Endothelial cell of umbilical vein (primary cell): ENCODE measurements around the gene SMTNL2. TPM values are rescaled to one million over a fixed set of nuclear protein-coding genes. Genes with fewer than 3 reads are reported as not detected.
A peak's percentile ranks its signal among the peaks of the same experiment; 100 is the strongest.

Source experiments
- BruUV-seq: library from RNA; stranded (reverse); fragments of 400-500 nt; replicated peaks from 2 replicates; lab custom pipeline; 2021; lab: Mats Ljungman, UMichigan
- CTCF ChIA-PET: fragments of 300-600, 350-600 bp; sonication (Branson Sonifier 250); formaldehyde crosslinking; loops from one replicate; lab custom pipeline; 2021; ENCODE audit warnings: antibody characterized with exemption, inconsistent platforms; lab: Charles Lee
- POLR2A ChIA-PET: fragments of 300-600, 350-600 bp; sonication (Branson Sonifier 250); formaldehyde crosslinking; loops from one replicate; lab custom pipeline; 2021; ENCODE audit warnings: antibody characterized with exemption, inconsistent platforms; lab: Charles Lee
- DNase-seq: peaks from one replicate; pipeline ENCODE4 v3.0.0-alpha.2; 2011; ENCODE audit warnings: low read depth, low spot score
- FAIRE-seq: peaks from 2 replicates; lab custom pipeline; 2011; peaks lifted over from hg19 to GRCh38; lab: Jason Lieb, UNC
- H2AFZ ChIP-seq: 2 replicates; pipeline ENCODE4 v1.6.0; 2012; ENCODE audit warnings: low read depth, low read length, control low read depth, inconsistent platforms
- H3K27ac ChIP-seq: 2 replicates; pipeline ENCODE4 v1.5.1; 2011; ENCODE audit warnings: low read depth, mild to moderate bottlenecking, control low read depth, low read length, moderate library complexity; ENCODE audit not compliant: insufficient read depth
- H3K27me3 ChIP-seq, 2 experiments: 2 replicates each; pipeline versions ENCODE4 v1.6.0 to v1.6.1; 2011; ENCODE audit warnings: low read length in 2 of 2, mixed read lengths in 1 of 2; ENCODE audit not compliant: control insufficient read depth in 2 of 2, insufficient read depth in 2 of 2
- H3K36me3 ChIP-seq, 2 experiments: 2 replicates in 1 of 2; 3 replicates in 1 of 2; pipeline ENCODE4 v1.5.1; 2011; ENCODE audit warnings: low read length in 2 of 2, mild to moderate bottlenecking in 1 of 2, moderate library complexity in 1 of 2; ENCODE audit not compliant: control insufficient read depth in 2 of 2, insufficient read depth in 2 of 2; ENCODE audit errors: extremely low read depth in 1 of 2
- H3K4me1 ChIP-seq: 3 replicates; pipeline ENCODE4 v1.5.1; 2011; ENCODE audit warnings: mild to moderate bottlenecking, low read length; ENCODE audit not compliant: control insufficient read depth, insufficient read depth; ENCODE audit errors: extremely low read depth
- H3K4me2 ChIP-seq: 2 replicates; pipeline ENCODE4 v1.6.1; 2011; ENCODE audit warnings: low read length, control low read depth, mixed read lengths; ENCODE audit not compliant: insufficient read depth
- H3K4me3 ChIP-seq, 3 experiments: fragments of 200-600 bp in 1 of 3; sonication (generic), shearing (Covaris generic) in 1 of 3; replicated peaks in 1 of 3; 2 replicates each; pipeline ENCODE4 v1.5.1; 2011 to 2016; ENCODE audit warnings: control low read depth in 3 of 3, low read length in 3 of 3, mild to moderate bottlenecking in 2 of 3, inconsistent platforms in 1 of 3, low read depth in 1 of 3, moderate library complexity in 1 of 3; ENCODE audit not compliant: insufficient read depth in 1 of 3
- H3K79me2 ChIP-seq: 2 replicates; pipeline ENCODE4 v1.6.0; 2012; ENCODE audit warnings: low read length, inconsistent platforms; ENCODE audit not compliant: control insufficient read depth, insufficient read depth
- H3K9ac ChIP-seq: replicated peaks from 2 replicates; pipeline ENCODE3; 2011; ENCODE audit warnings: low read length, control low read depth; ENCODE audit not compliant: insufficient read depth; ENCODE audit errors: extremely low read depth
- H3K9me1 ChIP-seq: replicated peaks from 3 replicates; pipeline ENCODE4 v1.6.0; 2011; ENCODE audit warnings: mild to moderate bottlenecking, low read length; ENCODE audit not compliant: control insufficient read depth, insufficient read depth; ENCODE audit errors: extremely low read depth
- H3K9me3 ChIP-seq: replicated peaks from 2 replicates; pipeline ENCODE4 v1.5.1; 2012; ENCODE audit warnings: low read length, inconsistent platforms; ENCODE audit not compliant: control insufficient read depth, insufficient read depth
- H4K20me1 ChIP-seq: replicated peaks from 2 replicates; pipeline ENCODE3; 2011; ENCODE audit warnings: mild to moderate bottlenecking, low read length; ENCODE audit not compliant: control insufficient read depth, insufficient read depth; ENCODE audit errors: extremely low read depth
- CTCF ChIP-seq, 2 donors: IDR thresholded peaks; 1 replicate in 1 of 2; 2 replicates in 1 of 2; pipeline ENCODE4 v1.5.1; 2011; ENCODE audit warnings: low read length in 2 of 2, mild to moderate bottlenecking in 2 of 2, moderate library complexity in 2 of 2, control low read depth in 1 of 2, inconsistent platforms in 1 of 2, low read depth in 1 of 2; ENCODE audit not compliant: insufficient read depth in 1 of 2; ENCODE audit errors: extremely low read depth in 1 of 2
- EZH2 ChIP-seq: IDR thresholded peaks from 2 replicates; pipeline ENCODE4 v1.6.1; 2012; ENCODE audit warnings: borderline replicate concordance, low read depth, mild to moderate bottlenecking, moderate library complexity, low read length, inconsistent platforms; ENCODE audit not compliant: severe bottlenecking
- FOS ChIP-seq: IDR thresholded peaks from 2 replicates; pipeline ENCODE4 v1.6.1; 2011; ENCODE audit warnings: mild to moderate bottlenecking, low read length, moderate library complexity, borderline replicate concordance; ENCODE audit not compliant: insufficient read depth
- GATA2 ChIP-seq: IDR thresholded peaks from 2 replicates; pipeline ENCODE4 v1.7.0; 2011; ENCODE audit warnings: low read depth, mild to moderate bottlenecking, moderate library complexity, mixed read lengths, low read length; ENCODE audit not compliant: insufficient read length, insufficient read depth
- JUN ChIP-seq: IDR thresholded peaks from 2 replicates; pipeline ENCODE4 v1.6.1; 2011; ENCODE audit warnings: borderline replicate concordance, low read depth; ENCODE audit not compliant: insufficient read length, insufficient read depth
- MAX ChIP-seq: IDR thresholded peaks from 2 replicates; pipeline ENCODE4 v1.6.1; 2011; ENCODE audit not compliant: insufficient read depth, insufficient read length
- MYC ChIP-seq: IDR thresholded peaks from one replicate; pipeline ENCODE4 v1.6.1; 2011; ENCODE audit warnings: mild to moderate bottlenecking, low read depth, low read length
- POLR2A ChIP-seq: IDR thresholded peaks from 2 replicates; pipeline ENCODE4 v1.6.1; 2012; ENCODE audit warnings: low read depth, mild to moderate bottlenecking, control low read depth, low read length
- POLR2AphosphoS5 ChIP-seq: IDR thresholded peaks from 2 replicates; pipeline ENCODE4 v1.6.1; 2012; ENCODE audit warnings: low read depth, mild to moderate bottlenecking, control low read depth, low read length, moderate library complexity; ENCODE audit not compliant: insufficient read depth
- dilution Hi-C: fragments of 300-500 bp; cut with MboI; formaldehyde crosslinking; loops from one replicate; pipeline ENCODE4 v1.15.0; 2019; ENCODE audit warnings: low sequenced_read_pairs; ENCODE audit not compliant: extremely low pct_ligation_motif_present
- intact Hi-C: fragments of 100-400 bp; cut with micrococcal nuclease; formaldehyde crosslinking; loops from one replicate; pipeline ENCODE4 v1.10.0; 2022
- polyA plus RNA-seq, 4 experiments: library from polyadenylated mRNA; depleted of rRNA in 3 of 4; stranded (reverse) in 3 of 4; unstranded in 1 of 4; fragments of >200 nt; gene quantifications; 2 replicates each; pipeline versions ENCODE4 v1.2.1 to v1.2.3, GENCODE V29; 2011 to 2012; ENCODE audit warnings: missing spikeins in 1 of 4
- total RNA-seq: library from RNA; stranded (reverse); gene quantifications from 2 replicates; pipeline ENCODE4 v1.2.3, GENCODE V29; 2021

The SMTNL2 gene
- total and polyA plus RNA-seq, 2 donors (not counting 3 experiments of a cell fraction or from before 2014, with no cell fraction given), result not detected

- ChIA-PET POLR2A (interaction anchor here (0.5 to 2.4 kb wide), 3 partner anchors 18 to 1687 kb away, joined by 4 to 8 read pairs (median 5); partner anchors contain the start of gene SPNS2), CTCF (interaction anchor here (1.2 to 6.7 kb wide), 8 partner anchors 12 to 126 kb away, joined by 3 to 31 read pairs (median 6); partner anchors contain the start of genes MYBBP1A and SPNS2)
- Histone ChIP-seq H3K36me3 (peaks cover 5 to 38% of the 10 kb centered on the region in 2 experiments), H3K79me2 (no peaks in the 10 kb centered on the region), H3K4me2 (no peak overlapping the region), H3K27me3 (no peaks in the 10 kb centered on the region), H3K9me3 (no peaks in the 10 kb centered on the region), H2AFZ (no peak overlapping the region), H3K4me3 (no peak overlapping the region), H3K9me1 (no peaks in the 10 kb centered on the region), H3K9ac (no peak overlapping the region), H4K20me1 (no peaks in the 10 kb centered on the region), H3K4me1 (peaks cover 52% of the 10 kb centered on the region), H3K27ac (no peak overlapping the region)
- no peak for DNase-seq
- no peak for FAIRE-seq
- intact Hi-C loops (no loop called here), dilution Hi-C loops (no loop called here)
- TF ChIP-seq POLR2AphosphoS5 (no peak), JUN (no peak), MYC (no peak)
- no TSS peak for BruUV-seq
Measured at GRCh38 chr17:4539025-4539424, 45.3 kb upstream of the SMTNL2 start.

- Histone ChIP-seq H3K36me3 (peaks cover 5 to 38% of the 10 kb centered on the region in 2 experiments), H2AFZ (no peak overlapping the region), H3K27me3 (no peaks in the 10 kb centered on the region), H3K79me2 (no peaks in the 10 kb centered on the region), H3K4me2 (no peak overlapping the region), H3K9me3 (no peaks in the 10 kb centered on the region), H3K9ac (no peak overlapping the region), H3K4me1 (peaks cover 45% of the 10 kb centered on the region), H3K9me1 (no peaks in the 10 kb centered on the region), H3K27ac (no peak overlapping the region), H3K4me3 (no peak overlapping the region), H4K20me1 (no peaks in the 10 kb centered on the region)
- POLR2A ChIA-PET, result interaction anchor here (2.4 kb wide), 1 partner anchor 41 kb away, joined by 8 read pairs; the partner anchor contains the start of gene SPNS2
- TF ChIP-seq EZH2 (no peak), POLR2A (no peak), MYC (no peak), POLR2AphosphoS5 (no peak), GATA2 (no peak), CTCF (IDR thresholded peaks at IDR 0.05; ENCODE audit: extremely low read depth in 1 of 2, insufficient read depth in 1 of 2, low read depth in 1 of 2, low read length in 2 of 2) (no peak), MAX (no peak), JUN (no peak), FOS (no peak)
- dilution Hi-C loops, result no loop called here
- CTCF ChIA-PET, result interaction anchor here (1.1 to 6.7 kb wide), 5 partner anchors 27 to 127 kb away, joined by 3 to 31 read pairs (median 16); partner anchors contain the start of gene SPNS2
- FAIRE-seq (no peak), DNase-seq (no peak)
- BruUV-seq, result TSS peak; percentile 71
- intact Hi-C loops, result loop anchor here (1.0 to 2.0 kb wide), 2 partner anchors 119 to 325 kb away; no protein-coding TSS in a partner anchor
Measured at GRCh38 chr17:4539576-4540223, 44.6 kb upstream of the SMTNL2 start.
